GM12801 (cell line): ENCODE results near the gene SOS1.

Experiments used
- TF ChIP-seq, protein P1 (sequence below): IDR thresholded peaks from one replicate; pipeline ENCODE4 v1.5.1; 2011; ENCODE audit warnings: control low read depth; ENCODE audit not compliant: insufficient read length; ENCODE audit errors: extremely low read depth

SOS1 gene

GRCh38 chr2:38975042-38975441 lies 145.8 kb downstream of the SOS1 start:
- TF ChIP-seq, protein P1, sequence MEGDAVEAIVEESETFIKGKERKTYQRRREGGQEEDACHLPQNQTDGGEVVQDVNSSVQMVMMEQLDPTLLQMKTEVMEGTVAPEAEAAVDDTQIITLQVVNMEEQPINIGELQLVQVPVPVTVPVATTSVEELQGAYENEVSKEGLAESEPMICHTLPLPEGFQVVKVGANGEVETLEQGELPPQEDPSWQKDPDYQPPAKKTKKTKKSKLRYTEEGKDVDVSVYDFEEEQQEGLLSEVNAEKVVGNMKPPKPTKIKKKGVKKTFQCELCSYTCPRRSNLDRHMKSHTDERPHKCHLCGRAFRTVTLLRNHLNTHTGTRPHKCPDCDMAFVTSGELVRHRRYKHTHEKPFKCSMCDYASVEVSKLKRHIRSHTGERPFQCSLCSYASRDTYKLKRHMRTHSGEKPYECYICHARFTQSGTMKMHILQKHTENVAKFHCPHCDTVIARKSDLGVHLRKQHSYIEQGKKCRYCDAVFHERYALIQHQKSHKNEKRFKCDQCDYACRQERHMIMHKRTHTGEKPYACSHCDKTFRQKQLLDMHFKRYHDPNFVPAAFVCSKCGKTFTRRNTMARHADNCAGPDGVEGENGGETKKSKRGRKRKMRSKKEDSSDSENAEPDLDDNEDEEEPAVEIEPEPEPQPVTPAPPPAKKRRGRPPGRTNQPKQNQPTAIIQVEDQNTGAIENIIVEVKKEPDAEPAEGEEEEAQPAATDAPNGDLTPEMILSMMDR = no peak

- TF ChIP-seq, protein P1 = no peak
These were observed 147.6 kb downstream of the SOS1 start for GRCh38 chr2:38973266-38973665.

DNA sequence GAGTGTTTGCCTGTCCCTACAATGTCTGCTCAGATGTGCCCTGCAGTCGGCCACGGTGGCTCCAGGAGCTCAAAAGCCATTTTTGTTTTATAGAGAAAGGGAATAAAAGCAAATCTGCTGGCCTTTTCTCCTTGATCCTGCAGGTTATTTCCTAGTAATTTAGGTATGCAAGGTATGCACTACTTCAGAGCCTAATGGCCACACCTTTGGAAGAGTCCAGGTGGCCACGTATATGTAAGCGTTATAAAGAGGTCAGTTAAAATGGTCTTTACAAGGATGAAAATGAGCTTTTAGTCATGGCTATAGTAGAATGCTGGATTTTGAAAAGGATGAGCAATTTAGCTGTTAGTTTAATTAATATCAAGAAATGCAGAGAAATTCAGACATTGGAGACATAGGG lies 149.5 kb downstream of the SOS1 start:
- TF ChIP-seq, protein P1 = no peak

GRCh38 chr2:38968021-38968420 lies 152.8 kb downstream of the SOS1 start:
- TF ChIP-seq, protein P1 = no peak

GRCh38 chr2:38966678-38967077 lies 154.2 kb downstream of the SOS1 start:
- TF ChIP-seq, protein P1 = no peak

GRCh38 chr2:38966006-38966405 lies 154.8 kb downstream of the SOS1 start:
- TF ChIP-seq, protein P1 = no peak

DNA sequence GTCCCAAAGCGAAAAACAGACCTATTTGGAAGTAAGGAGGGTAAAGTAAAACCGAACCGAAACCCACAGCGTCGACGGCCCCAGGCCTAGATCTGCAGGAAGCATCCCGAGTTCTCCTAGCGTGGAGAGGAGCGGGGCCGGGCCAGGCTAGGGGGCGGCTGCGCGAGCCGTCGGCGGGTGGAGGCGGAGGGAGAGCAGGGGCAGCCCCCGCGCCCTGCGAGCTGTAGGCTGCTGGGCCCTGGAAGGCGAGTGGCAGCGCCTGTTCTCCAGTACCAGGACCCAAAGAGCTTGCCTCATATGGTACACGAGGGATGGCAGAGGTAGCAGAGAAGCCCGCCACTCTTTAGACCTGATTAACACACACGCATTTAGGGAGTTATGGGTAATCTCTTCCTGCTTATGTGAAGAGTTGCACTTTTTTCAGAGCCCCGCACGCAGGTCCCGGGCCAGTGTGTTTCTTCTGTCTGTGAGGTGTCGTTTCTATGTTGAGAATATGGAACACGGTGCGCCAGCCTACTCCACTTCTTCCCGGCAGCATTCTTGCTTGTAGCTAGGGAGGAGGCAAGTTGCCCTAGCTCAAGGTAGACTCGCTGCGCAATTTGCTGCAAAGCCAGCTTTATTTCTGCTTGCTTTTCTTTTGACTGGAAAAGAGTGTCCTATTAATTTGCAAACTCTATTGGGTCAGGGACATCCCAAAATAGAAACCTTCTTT lies 160.1 kb downstream of the SOS1 start:
- TF ChIP-seq, protein P1 = no peak
